GM12872 (cell line): Measurements from ENCODE around the gene RNF150.

Experiments
- TF ChIP-seq, protein P1 (sequence below): IDR thresholded peaks from 3 replicates; pipeline ENCODE4 v1.5.1; 2011; ENCODE audit warnings: low read depth, mild to moderate bottlenecking, low read length, moderate library complexity; ENCODE audit not compliant: insufficient read depth

RNF150 gene

DNA sequence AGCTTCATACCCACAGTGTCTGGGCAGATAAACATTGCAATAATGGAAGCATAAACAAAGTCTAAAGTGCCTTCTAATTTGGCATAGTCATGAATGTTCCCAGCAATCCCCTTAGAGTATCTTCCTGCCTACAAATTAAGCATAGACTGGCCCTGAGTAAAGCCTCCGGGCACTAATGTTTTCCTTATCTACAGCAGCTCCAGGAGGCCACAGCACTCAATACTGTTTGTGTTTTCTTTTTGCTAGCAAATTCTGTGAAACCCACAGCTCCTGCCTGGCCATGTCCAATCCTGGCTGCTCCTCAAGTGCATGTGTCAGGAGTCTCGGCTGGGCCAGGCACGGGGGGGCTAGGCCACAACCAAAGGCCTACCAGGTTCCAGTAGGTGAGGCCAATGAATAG lies 274.4 kb downstream of the RNF150 start:
- TF ChIP-seq, protein P1, sequence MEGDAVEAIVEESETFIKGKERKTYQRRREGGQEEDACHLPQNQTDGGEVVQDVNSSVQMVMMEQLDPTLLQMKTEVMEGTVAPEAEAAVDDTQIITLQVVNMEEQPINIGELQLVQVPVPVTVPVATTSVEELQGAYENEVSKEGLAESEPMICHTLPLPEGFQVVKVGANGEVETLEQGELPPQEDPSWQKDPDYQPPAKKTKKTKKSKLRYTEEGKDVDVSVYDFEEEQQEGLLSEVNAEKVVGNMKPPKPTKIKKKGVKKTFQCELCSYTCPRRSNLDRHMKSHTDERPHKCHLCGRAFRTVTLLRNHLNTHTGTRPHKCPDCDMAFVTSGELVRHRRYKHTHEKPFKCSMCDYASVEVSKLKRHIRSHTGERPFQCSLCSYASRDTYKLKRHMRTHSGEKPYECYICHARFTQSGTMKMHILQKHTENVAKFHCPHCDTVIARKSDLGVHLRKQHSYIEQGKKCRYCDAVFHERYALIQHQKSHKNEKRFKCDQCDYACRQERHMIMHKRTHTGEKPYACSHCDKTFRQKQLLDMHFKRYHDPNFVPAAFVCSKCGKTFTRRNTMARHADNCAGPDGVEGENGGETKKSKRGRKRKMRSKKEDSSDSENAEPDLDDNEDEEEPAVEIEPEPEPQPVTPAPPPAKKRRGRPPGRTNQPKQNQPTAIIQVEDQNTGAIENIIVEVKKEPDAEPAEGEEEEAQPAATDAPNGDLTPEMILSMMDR = no peak

DNA sequence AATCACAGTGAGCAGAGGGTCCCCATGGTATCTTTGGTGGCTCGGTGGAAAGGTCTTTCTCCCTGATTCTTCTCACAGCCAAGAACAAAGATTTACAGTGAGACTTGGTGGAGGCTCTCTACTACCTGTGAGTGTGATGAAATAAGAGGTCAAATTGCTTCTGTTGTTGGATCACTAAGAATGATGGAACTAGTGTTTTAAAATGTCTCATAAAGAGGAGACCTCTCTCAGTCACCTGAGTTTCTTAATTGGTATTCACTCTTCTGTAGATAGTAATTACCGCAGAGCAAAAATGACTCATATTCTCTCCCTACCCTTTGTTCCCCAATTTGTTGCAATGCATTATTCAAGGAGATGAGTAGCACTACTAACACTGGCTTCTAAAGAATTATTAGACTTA lies 276.2 kb downstream of the RNF150 start:
- TF ChIP-seq, protein P1 = no peak

DNA sequence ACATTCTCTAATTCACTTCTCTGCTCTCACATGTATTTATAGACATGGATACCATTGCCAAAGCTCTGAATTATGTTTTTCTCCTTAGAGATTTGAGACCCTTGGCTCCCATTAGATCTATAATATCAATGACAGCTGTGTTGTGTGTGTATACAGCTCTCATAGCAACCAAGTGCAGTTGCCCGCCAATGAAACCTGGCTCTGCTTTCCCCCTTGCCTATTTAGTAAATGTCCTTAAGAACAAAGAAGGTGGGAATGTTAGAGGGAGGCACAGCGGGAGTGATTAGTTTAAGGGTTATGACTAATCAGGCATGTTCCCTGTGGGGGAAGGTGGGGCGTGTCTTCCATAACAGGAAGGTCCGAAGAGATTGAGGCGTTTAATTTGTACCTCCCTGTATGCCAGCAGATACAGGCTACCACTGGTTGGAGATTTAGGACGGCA lies 276.6 kb downstream of the RNF150 start:
- TF ChIP-seq, protein P1 = no peak

DNA sequence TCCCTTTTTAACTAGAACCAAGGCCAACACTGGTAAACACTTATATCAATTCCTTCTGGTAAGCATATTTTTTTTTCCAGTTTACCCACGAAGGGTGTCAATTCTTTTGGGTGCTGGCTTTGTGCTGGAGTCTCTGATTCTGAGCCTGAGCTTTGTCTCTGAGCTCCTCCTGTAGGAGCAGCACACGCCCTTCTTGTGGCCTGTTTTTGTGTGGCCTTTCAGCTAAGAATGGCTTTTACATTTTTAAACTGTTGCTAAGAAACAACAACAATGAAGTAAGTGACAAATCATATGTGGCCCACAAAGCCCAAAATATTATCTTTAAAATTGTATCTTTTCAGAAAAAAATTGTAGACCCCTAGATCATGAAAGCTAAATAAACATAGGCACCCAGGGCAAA lies 279.1 kb downstream of the RNF150 start:
- TF ChIP-seq, protein P1 = no peak

DNA sequence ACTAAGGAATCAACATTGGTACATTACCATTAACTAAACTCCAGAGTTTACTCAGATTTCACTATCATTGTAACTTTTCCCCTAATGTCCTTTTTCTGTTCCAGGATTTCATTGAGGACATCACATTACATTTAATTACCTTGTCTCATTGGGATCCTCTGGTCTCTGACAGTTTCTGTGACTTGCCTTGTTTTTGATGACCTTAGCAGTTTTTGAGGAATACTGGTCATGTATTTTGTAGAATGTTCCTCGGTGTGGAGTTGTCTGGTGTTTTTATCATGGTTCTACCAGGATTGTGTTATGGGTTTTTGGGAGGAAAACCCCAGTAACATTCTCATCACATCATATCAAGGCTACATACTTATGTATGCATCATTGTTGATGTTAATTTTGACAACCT lies 281.5 kb downstream of the RNF150 start:
- TF ChIP-seq, protein P1 = no peak

DNA sequence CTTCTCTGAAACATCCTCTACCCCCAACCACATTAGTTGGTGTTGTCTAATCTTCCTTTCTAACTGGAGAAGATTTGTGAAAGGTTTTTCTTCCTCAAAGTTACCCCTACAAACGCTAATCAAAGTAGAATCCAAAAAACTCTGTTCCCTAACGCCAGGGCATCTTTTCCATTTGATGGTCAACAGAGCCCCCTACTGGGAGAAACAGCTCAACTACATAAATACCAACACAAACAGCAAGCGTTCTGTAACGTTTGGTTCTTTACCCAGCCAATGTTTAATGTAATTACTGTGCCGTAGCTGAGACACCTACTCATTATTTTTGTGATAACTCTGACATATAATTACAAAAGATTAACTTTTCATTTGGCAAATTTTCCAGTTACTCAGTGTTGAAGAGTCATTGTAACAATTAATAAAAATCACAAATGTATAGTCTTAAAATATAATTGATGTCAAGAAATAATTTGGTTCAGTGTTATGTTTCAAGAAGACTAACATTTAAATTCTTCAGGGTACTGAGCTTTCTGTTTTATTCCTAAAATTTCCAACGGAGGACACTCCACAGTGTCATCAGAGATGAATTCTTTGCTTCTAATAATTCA lies 282.1 kb downstream of the RNF150 start:
- TF ChIP-seq, protein P1 = peak; percentile 64; the same call in 2 of the 3 replicates

DNA sequence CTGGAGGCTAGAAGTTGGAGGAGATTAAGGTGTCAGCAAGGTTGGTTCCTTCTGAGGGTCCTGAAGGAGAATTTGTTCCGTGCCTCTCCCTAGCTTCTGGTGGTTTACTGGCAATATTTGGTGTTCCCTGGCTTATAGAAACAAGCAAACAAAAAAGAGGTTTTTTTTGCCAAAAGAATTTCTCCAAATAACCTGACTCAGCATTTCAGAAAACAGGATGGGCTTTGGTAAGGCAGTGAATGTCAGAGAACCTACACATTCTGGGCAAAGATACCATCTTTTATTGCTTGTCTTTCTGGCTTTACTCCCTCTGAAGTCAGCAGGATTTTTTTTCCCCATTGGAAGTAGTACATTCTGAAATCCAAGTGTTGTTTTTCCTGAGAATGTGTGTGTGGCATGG lies 283.7 kb downstream of the RNF150 start:
- TF ChIP-seq, protein P1 = no peak

DNA sequence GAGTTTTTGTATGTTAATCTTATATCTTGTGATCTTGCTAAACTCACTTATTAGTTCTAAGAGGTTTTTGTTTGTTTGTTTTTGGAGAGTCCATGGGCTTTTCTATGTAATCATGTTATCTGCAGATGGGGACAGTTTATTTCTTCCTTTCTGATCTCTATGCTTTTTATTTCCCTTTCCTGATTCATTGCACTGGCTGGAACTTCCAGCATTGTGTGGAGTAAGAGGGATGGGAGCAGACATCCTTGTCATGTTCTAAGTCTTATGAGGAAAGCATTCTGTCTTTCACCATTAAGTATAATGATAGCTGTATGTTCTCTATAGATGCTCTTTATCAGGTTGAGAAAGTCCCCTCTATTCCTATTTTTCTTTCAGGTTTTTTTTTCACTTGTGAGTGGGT lies 286.5 kb downstream of the RNF150 start:
- TF ChIP-seq, protein P1 = no peak
